HepG2 (cell line): ENCODE measurements around the gene CHCHD3.

ENCODE experiments used
- TBP ChIP-seq: sonication (generic); formaldehyde crosslinking; IDR thresholded peaks from 2 replicates; pipeline ENCODE4 v1.5.0; 2020; ENCODE audit warnings: missing genetic modification reagents
- ZFP62 ChIP-seq: sonication (generic); formaldehyde crosslinking; IDR thresholded peaks from 2 replicates; pipeline ENCODE4 v1.4.0; 2020; ENCODE audit warnings: missing genetic modification reagents
- TF ChIP-seq, protein P1 (sequence below): sonication (generic); formaldehyde crosslinking; IDR thresholded peaks from 2 replicates; pipeline ENCODE4 v1.5.0; 2020; ENCODE audit warnings: missing genetic modification reagents, mild to moderate bottlenecking, borderline replicate concordance

DNA sequence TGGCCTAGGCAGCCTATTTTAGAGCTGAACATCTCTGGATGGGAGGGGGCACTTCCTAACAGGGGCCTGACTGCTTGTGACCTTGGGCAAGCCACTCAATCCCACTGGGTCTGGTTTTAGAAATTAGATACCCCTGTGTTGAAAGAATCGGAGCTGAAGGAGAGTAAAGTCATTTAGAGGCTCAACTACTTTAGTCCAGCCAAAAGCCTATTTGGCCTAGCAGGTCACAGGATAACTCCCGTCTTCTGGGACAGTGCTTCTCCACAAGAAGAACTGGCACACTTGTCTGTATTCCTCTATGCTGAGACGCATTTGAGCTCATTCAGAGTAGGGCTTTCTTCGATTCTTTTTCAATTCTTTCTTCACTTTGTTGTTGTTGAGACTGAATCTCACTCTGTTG, 224.2 kb downstream of the CHCHD3 start:
- TF ChIP-seq, protein P1, sequence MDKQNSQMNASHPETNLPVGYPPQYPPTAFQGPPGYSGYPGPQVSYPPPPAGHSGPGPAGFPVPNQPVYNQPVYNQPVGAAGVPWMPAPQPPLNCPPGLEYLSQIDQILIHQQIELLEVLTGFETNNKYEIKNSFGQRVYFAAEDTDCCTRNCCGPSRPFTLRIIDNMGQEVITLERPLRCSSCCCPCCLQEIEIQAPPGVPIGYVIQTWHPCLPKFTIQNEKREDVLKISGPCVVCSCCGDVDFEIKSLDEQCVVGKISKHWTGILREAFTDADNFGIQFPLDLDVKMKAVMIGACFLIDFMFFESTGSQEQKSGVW, result no peak
- TF ChIP-seq ZFP62 (no peak), TBP (CRISPR knock-in tag) (no peak)
